Astrocyte of the spinal cord (primary cell): ENCODE measurements around the gene RNF220.

Experiments
- DNase-seq: peaks from one replicate; pipeline ENCODE4 v3.0.0; 2011; ENCODE audit warnings: low read depth, low spot score
- H3K4me3 ChIP-seq: 2 replicates; pipeline ENCODE4 v1.5.1; 2011; ENCODE audit warnings: low read depth, mild to moderate bottlenecking, low read length, moderate library complexity
- in situ Hi-C: cut with HindIII; loops from 2 replicates; pipeline ENCODE4 v1.10.0; 2017; ENCODE audit warnings: low sequenced_read_pairs
- TF ChIP-seq, protein P1 (sequence below): IDR thresholded peaks from 2 replicates; pipeline ENCODE4 v1.5.1; 2012; ENCODE audit warnings: low read depth, mild to moderate bottlenecking, low read length, inconsistent platforms

Gene RNF220

GRCh38 chr1:44546403-44547053 lies 141.5 kb downstream of the RNF220 start:
- in situ Hi-C loops: no loop called here
- TF ChIP-seq, protein P1, sequence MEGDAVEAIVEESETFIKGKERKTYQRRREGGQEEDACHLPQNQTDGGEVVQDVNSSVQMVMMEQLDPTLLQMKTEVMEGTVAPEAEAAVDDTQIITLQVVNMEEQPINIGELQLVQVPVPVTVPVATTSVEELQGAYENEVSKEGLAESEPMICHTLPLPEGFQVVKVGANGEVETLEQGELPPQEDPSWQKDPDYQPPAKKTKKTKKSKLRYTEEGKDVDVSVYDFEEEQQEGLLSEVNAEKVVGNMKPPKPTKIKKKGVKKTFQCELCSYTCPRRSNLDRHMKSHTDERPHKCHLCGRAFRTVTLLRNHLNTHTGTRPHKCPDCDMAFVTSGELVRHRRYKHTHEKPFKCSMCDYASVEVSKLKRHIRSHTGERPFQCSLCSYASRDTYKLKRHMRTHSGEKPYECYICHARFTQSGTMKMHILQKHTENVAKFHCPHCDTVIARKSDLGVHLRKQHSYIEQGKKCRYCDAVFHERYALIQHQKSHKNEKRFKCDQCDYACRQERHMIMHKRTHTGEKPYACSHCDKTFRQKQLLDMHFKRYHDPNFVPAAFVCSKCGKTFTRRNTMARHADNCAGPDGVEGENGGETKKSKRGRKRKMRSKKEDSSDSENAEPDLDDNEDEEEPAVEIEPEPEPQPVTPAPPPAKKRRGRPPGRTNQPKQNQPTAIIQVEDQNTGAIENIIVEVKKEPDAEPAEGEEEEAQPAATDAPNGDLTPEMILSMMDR: no peak

DNA sequence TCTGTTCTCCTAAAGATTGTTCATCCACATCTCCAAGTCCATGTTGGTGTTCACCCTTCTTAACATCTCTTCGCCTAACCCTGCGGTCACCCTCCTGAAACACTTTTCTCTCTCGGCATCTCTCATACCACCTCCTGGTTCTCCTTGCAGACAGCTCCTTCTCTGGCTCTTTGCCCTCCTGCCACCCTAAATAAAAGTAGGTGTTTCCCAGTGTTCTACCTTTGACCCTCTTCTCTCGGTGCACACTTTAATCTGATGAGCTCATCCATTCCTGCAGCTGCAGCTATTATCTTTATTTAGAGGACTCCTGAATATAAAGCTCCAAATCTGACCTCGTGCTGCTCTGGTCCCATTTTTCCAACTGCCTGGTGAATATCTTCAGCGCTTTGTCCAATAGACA lies 142.3 kb downstream of the RNF220 start:
- in situ Hi-C loops: no loop called here
- DNase-seq: no peak
- TF ChIP-seq, protein P1: no peak
- H3K4me3 ChIP-seq: no peak overlapping the region

More at GRCh38 chr1:44546403-44547053, 141.5 kb downstream of the RNF220 start:
- no peak for DNase-seq
- H3K4me3 ChIP-seq: no peak overlapping the region

DNA sequence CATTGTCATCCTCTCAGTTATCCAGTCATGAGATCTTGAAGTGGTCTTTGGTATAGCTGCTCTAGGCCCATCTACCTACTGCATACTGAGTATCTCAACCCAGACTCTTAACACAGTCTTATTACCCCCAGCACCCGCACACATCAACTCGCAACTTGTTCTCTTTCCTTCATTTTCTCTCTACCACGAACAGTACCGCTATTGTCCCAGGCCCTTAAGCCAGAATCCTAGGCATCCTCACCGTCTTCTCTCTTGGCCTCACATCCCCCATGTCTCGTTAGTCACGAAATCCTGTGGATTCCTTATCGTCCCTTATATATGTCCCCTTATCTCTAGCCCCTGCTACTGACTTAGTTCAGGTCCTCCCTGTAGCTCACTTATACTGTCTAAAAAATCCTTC lies 142.8 kb downstream of the RNF220 start:
- in situ Hi-C loops: no loop called here
- H3K4me3 ChIP-seq: no peak overlapping the region
- TF ChIP-seq, protein P1: no peak
- DNase-seq: no peak

GRCh38 chr1:44549510-44549909 lies 144.5 kb downstream of the RNF220 start:
- TF ChIP-seq, protein P1: no peak
- no peak for DNase-seq
- H3K4me3 ChIP-seq: no peak overlapping the region
- in situ Hi-C loops: no loop called here

DNA sequence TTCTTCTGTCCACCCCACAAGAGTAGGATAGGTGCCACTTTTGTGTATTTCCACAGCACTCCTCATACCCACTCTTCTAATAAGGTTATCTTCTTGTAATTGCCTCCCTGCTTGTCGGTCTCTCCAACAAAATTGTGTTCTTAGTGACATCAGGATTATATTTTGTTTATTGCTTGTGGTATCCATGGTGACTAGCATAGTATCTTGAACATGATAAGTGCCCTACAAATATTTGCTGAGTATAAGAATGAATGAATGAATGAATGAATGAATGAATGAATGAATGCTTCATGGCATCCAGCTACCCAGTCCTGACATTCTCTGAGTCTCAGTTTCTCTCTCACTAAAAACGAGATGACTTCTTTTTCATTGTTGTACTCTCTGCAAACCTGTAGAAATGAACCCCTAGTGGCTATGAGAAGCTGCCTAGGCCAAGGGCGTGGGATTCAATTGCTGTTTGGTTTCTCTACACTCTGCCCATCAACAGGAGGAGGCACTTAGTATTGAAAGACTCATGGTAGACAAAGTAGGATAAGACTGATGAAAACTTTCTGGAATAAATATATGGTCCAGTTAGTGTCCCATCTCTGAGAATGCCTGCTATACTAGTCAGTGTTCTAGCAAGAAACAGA lies 148.2 kb downstream of the RNF220 start:
- no peak for DNase-seq
- TF ChIP-seq, protein P1: no peak
- in situ Hi-C loops: no loop called here
- H3K4me3 ChIP-seq: no peak overlapping the region

DNA sequence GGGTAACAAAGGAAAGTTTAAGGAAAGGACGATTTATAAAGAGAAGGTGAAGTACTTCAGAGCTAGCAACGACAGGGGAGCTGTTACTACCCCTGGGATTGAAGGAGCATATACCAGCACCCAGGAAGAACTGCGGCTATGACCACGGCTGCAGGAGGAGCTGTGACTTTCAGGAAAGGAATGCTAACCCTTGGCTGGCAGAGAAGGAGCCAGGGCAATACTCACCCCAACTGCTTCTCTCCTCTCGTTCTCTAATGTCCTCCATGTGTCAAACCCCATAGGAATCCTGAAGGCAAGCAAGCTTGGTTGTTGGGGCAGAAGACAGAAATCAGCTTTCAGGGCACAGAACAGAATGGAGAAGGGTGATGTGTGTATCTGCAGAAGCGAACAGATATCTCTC lies 148.7 kb downstream of the RNF220 start:
- H3K4me3 ChIP-seq: no peak overlapping the region
- in situ Hi-C loops: no loop called here
- DNase-seq: peak; percentile 23

More for the DNA sequence above, 148.7 kb downstream of the RNF220 start:
- TF ChIP-seq, protein P1: no peak
